ENCODE results near the gene HSPBP1.
"Not testable (repeated sequence)": the region's sequence is repeated elsewhere in the genome, so short reads cannot be mapped to it uniquely, and the experiment has no call there.

The HSPBP1 gene

GRCh38 chr19:55226273-55226672 is 53.6 kb downstream of the HSPBP1 start:
- no peaks in the 10 kb centered on the region for H3K9me2 ChIP-seq (ENCODE audit: low read depth, low read length)
- no peaks in the 10 kb centered on the region for H4K20me1 ChIP-seq (ENCODE audit: insufficient read depth, low read length)
- no peak overlapping the region for H3K27ac ChIP-seq (ENCODE audit: low read depth, low read length, poor library complexity, severe bottlenecking)
- no peak overlapping the region for H3K9ac ChIP-seq (ENCODE audit: low read length)
- H3K27me3 ChIP-seq (ENCODE audit: insufficient read depth, low read length) = no peaks in the 10 kb centered on the region
- H3K4me1 ChIP-seq (ENCODE audit: insufficient read depth, low read length, severe bottlenecking) = no peaks in the 10 kb centered on the region
- no peak overlapping the region for H2AFZ ChIP-seq (ENCODE audit: low read length)
- no peak overlapping the region for H3K4me3 ChIP-seq (ENCODE audit: low read depth, low read length, poor library complexity, severe bottlenecking)
- TF ChIP-seq EZH2 (IDR thresholded peaks at IDR 0.05; ENCODE audit: borderline replicate concordance, low read length) (no peak), CTCF (IDR thresholded peaks at IDR 0.05; ENCODE audit: low read length) (no peak)
- H3K4me2 ChIP-seq (ENCODE audit: low read length) = no peak overlapping the region
- H3K9me3 ChIP-seq (ENCODE audit: low read length) = no peaks in the 10 kb centered on the region
- 0 out of 2 replicates have a peak, but pooled peaks cover 3% of the 10 kb centered on the region for H3F3A ChIP-seq (ENCODE audit: insufficient read depth, low read length)
- no peaks in the 10 kb centered on the region for H3K79me2 ChIP-seq (ENCODE audit: insufficient read depth, low read length)
- peaks cover 86% of the 10 kb centered on the region for H3K36me3 ChIP-seq (ENCODE audit: insufficient read depth, low read length)

DNA sequence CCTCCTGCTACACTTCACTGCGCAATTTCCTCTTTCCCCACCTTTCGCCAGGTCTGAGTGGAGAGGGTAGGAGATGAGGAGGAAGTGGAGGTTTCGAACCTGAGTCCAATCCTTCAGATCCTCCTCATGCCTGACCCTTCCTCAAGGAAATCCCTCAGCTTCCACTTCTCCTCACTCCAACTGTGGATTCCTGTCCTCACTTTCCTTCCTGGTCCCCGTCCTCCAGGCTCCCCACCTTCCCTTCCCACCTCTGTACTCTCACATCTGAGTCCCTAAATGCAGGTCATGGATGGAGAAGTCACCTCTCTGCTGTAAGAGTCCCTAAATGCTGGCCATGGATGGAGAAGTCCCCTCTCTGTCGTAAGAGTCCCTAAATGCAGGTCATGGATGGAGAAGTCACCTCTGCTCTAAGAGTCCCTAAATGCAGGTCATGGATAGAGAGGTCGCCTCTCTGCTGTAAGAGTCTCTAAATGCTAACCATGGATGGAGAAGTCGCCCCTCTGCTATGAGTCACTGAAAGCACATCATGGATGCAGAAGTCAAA is 54.4 kb downstream of the HSPBP1 start:
- H3K4me1 ChIP-seq (ENCODE audit: insufficient read depth, low read length, severe bottlenecking) = no peaks in the 10 kb centered on the region
- 0 out of 2 replicates have a peak, but pooled peaks cover 2% of the 10 kb centered on the region for H3K9me3 ChIP-seq (ENCODE audit: low read length)
- H3K9ac ChIP-seq (ENCODE audit: low read length) = no peak overlapping the region
- peaks cover 87% of the 10 kb centered on the region for H3K36me3 ChIP-seq (ENCODE audit: insufficient read depth, low read length)
- 0 out of 2 replicates have a peak, but pooled peaks cover 4% of the 10 kb centered on the region for H3F3A ChIP-seq (ENCODE audit: insufficient read depth, low read length)
- TF ChIP-seq CTCF (IDR thresholded peaks at IDR 0.05; ENCODE audit: low read length) (no peak), EZH2 (IDR thresholded peaks at IDR 0.05; ENCODE audit: borderline replicate concordance, low read length) (no peak)
- H4K20me1 ChIP-seq (ENCODE audit: insufficient read depth, low read length) = no peaks in the 10 kb centered on the region
- no peak overlapping the region for H3K27ac ChIP-seq (ENCODE audit: low read depth, low read length, poor library complexity, severe bottlenecking)
- H2AFZ ChIP-seq (ENCODE audit: low read length) = no peak overlapping the region
- no peaks in the 10 kb centered on the region for H3K9me2 ChIP-seq (ENCODE audit: low read depth, low read length)
- H3K27me3 ChIP-seq (ENCODE audit: insufficient read depth, low read length) = no peaks in the 10 kb centered on the region
- H3K79me2 ChIP-seq (ENCODE audit: insufficient read depth, low read length) = no peaks in the 10 kb centered on the region
- H3K4me3 ChIP-seq (ENCODE audit: low read depth, low read length, poor library complexity, severe bottlenecking) = no peak overlapping the region
- no peak overlapping the region for H3K4me2 ChIP-seq (ENCODE audit: low read length)

GRCh38 chr19:55224679-55225414 is 55.1 kb downstream of the HSPBP1 start:
- not testable (repeated sequence) for H3F3A ChIP-seq (ENCODE audit: insufficient read depth, low read length); H3K27me3 ChIP-seq (ENCODE audit: insufficient read depth, low read length); H3K9me3 ChIP-seq (ENCODE audit: low read length); H3K4me3 ChIP-seq (ENCODE audit: low read depth, low read length, poor library complexity, severe bottlenecking); H3K79me2 ChIP-seq (ENCODE audit: insufficient read depth, low read length); H4K20me1 ChIP-seq (ENCODE audit: insufficient read depth, low read length); H3K9ac ChIP-seq (ENCODE audit: low read length); H2AFZ ChIP-seq (ENCODE audit: low read length); H3K9me2 ChIP-seq (ENCODE audit: low read depth, low read length); H3K27ac ChIP-seq (ENCODE audit: low read depth, low read length, poor library complexity, severe bottlenecking); H3K4me2 ChIP-seq (ENCODE audit: low read length); H3K4me1 ChIP-seq (ENCODE audit: insufficient read depth, low read length, severe bottlenecking)
- H3K36me3 ChIP-seq (ENCODE audit: insufficient read depth, low read length) = peaks cover 87% of the 10 kb centered on the region
